ENCODE measurements around the gene TPD52L2.

DNA sequence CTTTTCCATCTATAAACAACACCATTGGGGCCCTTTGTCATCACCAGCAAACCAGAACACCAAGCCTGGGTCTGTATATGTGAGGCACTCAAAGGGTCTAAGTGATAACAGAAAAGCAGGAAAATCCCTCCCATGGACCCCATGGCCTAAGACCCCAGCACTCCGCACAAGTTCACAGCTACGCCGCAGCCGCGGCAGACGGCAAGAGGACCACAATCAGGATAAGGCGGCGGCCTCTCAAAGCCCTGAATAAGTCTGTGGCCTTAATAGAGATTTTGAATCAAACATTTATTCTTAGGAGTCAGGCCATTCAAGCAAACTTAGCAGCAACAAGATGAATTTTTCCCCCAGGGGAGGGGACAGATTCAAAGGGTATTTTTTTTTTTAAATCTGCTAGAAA lies 36.9 kb upstream of the TPD52L2 start:
- TF ChIP-seq POLR2A (IDR thresholded peaks at IDR 0.05), result no peak
- TF ChIP-seq, protein P1, sequence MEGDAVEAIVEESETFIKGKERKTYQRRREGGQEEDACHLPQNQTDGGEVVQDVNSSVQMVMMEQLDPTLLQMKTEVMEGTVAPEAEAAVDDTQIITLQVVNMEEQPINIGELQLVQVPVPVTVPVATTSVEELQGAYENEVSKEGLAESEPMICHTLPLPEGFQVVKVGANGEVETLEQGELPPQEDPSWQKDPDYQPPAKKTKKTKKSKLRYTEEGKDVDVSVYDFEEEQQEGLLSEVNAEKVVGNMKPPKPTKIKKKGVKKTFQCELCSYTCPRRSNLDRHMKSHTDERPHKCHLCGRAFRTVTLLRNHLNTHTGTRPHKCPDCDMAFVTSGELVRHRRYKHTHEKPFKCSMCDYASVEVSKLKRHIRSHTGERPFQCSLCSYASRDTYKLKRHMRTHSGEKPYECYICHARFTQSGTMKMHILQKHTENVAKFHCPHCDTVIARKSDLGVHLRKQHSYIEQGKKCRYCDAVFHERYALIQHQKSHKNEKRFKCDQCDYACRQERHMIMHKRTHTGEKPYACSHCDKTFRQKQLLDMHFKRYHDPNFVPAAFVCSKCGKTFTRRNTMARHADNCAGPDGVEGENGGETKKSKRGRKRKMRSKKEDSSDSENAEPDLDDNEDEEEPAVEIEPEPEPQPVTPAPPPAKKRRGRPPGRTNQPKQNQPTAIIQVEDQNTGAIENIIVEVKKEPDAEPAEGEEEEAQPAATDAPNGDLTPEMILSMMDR (IDR thresholded peaks at IDR 0.05), result no peak

Data from testis (tissue), 2 donors.